Right renal pelvis (tissue), 4 donors: Measurements from ENCODE around the gene PCMT1. TPM values are rescaled to one million over a fixed set of nuclear protein-coding genes. Genes with fewer than 3 reads are reported as not detected.
"Not testable (repeated sequence)": the region's sequence is repeated elsewhere in the genome, so short reads cannot be mapped to it uniquely, and the experiment has no call there.

Source experiments
- DNase-seq, 4 donors: peaks; one replicate each; pipeline ENCODE4 v3.0.0-alpha.2; 2013; ENCODE audit warnings: low read depth in 4 of 4, low spot score in 3 of 4, missing footprints in 1 of 4
- polyA plus RNA-seq, 4 donors: library from polyadenylated mRNA; unstranded; fragments of 120-200 nt; gene quantifications; one replicate each; pipeline ENCODE4 v1.2.1, GENCODE V29; 2013; ENCODE audit not compliant: insufficient read length in 4 of 4

The PCMT1 gene
- polyA plus RNA-seq, 4 donors = 93.7 to 101 (median 98.2) TPM

DNA sequence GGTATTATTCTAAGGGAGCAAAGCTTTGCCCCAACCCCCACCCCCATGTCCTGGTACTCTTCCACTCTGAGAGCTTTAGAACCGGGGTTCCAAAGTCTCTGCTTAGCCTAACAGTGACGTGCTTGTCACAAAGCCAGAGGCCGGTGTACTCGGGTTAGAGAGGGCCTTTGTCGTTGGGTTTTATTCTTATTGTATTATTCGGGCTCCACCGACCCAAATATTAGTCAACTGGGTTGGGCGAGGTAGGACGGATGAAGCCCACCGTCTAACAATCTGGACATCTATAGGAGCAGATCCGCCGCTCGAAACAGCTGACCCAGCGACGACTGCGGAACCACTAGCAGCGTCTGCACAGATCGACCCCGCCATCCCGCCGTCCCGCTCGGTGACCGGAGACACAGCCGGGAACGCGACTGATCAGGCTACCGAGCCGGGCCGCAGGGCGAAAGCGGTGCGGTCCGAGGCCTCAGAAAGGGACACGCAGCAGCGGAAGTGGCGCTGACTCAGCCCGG, 403 bp upstream of the PCMT1 start:
- DNase-seq = not testable (repeated sequence)

DNA sequence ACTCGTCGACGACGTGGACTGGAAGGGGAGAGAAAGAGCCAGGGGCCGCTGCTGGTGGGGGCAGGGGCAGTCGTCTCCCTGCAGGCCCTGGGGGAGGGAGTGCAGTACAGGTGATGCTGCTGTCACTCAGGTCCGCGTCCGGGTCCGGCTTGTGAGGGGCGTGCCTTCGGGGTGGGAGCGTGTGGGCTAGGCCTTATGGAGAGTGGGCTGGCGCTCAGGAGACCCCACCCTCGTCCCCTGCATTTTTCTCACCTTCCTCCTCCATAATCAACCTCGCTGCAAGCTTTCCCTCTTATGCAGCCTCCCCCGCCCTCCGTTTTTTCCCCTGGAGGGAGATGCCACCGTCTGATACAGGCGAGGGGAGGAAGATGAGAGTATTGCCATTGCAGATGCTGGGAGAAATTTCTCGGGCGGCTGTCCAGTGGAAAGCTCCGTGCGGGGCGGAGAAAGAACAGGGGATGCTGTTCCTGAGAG, 632 bp downstream of the PCMT1 start:
- DNase-seq = peak in 3 of 4 donors; percentile 32 to 44 (median 39)

DNA sequence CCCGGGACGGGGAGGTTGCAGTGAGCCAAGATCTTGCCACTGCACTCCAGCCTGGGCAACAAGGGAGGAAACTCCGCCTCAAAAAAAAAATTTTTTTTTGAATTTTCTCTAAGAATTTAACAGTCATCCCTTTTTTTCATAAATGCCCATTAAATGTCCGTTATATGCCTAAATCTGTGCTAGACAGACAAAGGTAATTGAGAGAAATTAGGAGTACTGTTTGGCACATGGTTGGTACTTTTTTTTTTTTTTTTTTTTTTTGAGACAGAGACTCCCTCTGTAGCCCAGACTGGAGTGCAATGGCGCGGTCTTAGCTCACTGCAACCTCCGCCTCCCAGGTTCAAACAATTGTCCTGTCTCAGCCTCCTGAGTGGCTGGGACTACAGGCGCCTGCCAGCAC, 1.7 kb downstream of the PCMT1 start:
- DNase-seq = no peak

DNA sequence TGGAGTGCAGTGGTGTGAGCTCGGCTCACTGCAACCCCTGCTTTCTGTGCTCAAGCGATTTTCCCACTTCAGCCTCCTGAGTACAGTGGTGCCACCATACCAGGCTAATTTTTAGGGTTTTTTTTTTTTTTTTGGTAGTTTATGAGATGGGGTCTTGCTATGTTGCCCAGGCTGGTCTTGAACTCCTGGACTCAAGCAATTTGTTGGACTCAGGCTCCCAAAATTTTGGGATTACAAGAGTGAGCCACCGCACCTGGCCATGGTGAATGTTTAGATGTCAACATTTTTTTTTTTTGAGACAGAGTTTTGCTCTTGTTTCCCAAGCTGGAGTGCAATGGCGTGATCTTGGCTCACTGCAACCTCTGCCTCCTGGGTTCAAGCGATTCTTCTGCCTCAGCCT, 2.4 kb downstream of the PCMT1 start:
- DNase-seq = not testable (repeated sequence)

DNA sequence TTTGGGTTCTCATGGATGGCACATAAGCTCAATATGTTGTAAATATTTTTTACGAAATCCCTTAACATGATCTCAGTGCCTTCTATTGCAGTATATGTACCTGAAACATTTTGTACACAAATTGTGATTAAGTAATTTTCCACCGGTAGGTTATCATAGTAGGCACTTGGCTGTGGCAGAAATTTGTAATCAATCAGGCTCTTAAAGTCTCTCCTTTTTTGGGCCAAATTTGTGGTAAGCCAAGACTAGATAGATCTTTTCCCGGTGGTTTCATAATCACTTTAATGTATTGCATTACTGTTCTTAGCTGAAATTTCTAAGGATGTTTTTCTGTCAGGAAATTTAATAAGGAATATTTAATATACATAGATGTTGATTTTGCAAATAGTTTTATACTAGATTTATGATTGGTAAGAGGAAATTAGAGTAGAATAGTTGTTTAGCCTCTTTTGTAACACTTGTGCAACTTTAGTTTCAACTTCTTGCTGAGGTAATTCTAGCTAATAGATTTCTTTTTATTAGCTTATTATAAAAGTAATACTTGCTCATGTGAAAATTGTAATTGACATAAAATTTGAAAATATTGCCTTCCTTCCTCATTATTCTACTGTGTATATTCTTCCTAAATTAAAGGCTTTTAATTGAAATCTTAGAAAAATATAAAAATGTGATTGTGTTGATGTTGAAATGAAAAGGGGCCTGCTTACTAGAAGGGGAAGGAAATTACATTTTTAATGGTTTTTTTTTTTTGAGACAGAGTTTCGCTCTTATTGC, 3.2 kb downstream of the PCMT1 start:
- DNase-seq = no peak

DNA sequence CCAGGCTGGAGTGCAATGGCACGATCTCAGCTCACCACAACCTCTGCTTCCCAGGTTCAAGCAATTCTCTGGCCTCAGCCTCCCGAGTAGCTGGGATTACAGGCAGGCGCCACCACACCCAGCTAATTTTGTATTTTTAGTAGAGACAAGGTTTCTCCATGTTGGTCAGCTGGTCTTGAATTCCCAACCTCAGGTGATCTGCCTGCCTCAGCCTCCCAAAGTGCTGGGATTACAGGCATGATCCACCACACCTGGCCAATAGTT, 3.8 kb downstream of the PCMT1 start:
- DNase-seq = not testable (repeated sequence)

DNA sequence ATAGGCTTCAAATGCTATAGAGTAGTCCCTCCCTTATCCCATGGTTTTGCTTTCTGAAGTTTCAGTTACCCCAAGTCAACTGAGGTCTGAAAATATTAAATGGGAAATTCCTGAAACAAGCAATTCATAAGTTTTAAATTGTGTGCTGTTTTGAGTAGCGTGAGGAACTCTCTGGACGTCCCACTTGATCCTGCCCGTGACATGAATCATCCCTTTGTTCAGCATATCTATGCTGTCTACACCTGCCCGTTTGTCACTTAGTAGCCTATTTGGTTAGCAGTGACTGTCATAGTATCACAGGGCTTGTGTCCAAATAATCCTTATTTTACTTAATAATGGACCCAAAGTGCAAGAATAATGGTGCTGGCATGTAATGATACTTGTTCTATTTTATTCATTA, 5.0 kb downstream of the PCMT1 start:
- no peak for DNase-seq

DNA sequence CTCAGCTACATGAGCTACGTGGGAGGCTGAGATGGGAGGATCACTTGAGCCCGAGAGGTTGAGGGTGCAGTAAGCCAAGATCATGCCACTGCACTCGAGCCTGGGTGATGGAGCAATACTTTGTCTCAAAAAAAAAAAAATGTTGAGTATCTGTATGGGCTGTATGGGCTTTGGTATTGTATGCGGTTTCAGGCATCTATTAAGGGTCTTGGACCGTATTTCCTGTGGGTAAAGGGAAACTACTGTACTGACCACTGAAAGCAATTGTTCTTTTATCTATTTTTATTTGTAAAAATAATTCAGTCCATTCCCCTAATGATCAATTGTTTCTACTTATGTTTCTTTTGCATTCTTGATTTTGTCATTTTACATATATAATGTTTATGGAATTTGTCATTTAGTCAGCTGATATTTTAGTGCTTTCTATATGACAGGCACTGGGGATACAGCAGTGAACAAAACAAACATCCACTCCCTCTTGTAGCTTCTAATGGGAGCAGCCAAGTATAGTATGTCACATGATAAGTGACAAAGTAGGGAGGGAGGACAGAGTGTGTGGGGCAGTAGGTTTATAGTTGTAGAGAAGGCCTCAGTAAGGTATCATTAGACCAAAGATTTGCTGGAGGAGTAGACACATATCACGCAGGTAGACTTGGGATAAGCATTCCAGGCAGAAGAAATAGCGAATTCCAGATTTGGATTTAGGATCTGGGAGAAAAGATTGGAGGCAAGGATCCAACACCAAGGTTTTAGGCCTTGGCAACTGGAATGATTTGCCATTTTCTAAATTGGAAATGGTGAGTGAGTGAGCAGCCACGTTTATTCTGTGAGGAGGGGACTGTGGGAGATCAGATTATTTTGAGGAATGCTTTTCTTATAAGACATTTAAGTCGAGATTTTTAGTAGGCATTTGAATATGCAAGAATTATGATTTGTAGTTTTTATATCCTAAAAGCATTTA, 6.0 kb downstream of the PCMT1 start:
- no peak for DNase-seq

DNA sequence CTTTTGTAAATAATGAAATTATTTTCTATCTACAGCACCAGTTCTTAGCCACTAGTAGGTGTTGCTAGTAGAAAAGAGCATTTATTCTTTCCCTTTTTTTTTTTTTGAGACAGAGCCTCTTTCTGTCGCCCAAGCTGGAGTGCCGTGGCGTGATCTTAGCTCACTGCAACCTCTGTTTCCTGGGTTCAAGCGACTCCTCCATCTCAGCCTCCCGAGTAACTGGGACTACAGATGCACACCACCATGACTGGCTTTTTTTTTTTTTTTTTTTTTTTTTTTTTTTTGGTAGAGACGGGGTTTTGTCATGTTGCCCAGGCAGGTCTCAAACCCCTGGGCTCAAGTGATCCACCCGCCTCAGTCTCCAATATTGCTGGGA, 6.7 kb downstream of the PCMT1 start:
- DNase-seq = no peak

DNA sequence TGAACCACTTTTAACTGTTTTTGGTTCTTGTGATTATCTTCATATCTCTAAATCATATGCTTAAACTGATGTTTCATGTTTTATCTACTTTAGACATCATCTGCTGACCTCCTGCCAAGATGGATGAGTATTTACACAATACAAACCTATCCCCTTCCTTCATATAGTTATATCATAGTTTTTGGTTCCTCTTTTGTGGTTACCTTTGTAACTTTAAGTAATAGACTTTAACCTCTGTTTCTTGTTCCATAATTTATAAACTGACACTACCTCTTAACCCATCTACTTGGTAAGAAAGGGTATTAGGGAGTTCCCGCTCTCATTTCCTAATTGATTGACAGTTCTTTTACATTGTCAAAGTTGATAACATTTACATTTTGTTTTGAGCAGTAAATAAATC, 11.9 kb downstream of the PCMT1 start:
- no peak for DNase-seq

DNA sequence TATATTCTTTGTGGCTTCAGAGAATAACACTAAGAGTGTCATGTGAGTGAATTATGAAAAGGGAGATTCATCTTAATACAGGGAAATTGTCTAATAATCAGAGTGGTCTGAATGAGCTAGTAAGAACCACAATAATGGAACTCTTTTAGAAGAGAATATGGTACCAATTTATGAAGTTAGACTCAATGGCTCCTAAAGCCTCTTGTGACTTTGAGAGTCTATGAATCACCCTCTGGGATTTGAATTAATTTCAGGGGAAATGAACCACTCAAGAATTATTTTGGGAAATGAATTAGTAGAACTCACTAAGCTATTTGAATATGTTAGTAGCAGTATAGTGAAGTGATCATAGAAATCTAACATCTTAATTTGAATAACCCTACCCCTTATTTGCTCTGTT, 14.3 kb downstream of the PCMT1 start:
- DNase-seq = no peak

DNA sequence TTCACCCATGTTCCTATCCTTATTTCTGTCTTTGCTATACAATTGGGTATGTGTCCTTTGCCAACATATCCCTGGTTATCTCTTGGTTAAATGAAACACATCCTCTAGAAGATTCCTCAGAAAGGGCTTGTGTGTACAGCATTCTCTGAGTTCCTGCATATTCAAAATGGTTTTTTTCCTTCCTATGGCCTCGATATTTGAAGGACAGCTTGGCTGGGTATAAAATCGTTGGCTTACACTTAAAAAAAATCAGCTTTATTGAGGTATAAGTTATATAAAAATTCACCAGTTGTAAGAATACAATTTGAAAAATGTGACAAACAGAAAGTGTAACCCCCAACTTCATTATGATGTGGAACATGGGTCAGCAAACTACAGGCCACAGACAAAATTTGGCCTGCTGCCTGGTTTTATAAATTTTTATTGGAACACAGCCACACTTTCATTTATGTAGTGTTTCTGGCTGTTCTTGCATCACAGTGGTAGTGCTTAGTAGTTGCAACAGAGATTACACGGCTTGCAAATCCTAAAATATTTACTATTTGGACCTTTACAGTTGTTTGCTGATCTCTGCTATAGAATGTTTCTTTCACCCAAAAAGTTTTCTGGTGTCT, 16.7 kb downstream of the PCMT1 start:
- DNase-seq = no peak

DNA sequence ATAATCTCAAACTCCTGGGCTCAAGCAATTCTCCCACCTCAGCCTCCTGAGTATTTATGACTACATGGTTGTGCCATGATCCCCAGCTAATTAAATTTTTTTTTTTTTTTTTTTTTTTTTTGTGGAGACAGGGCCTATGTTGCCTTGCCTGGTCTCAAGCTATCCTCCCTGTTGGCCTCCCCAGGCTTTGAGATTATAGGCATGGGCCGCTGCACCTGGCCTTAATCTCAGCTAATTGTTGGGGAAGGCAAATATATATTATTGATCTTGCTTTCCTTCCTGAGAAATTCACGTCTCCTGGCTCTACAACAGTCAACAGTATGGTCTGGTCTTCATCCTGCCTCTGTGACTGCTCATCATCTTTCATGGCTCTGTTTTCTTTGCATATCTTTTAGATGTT, 20.1 kb downstream of the PCMT1 start:
- no peak for DNase-seq

DNA sequence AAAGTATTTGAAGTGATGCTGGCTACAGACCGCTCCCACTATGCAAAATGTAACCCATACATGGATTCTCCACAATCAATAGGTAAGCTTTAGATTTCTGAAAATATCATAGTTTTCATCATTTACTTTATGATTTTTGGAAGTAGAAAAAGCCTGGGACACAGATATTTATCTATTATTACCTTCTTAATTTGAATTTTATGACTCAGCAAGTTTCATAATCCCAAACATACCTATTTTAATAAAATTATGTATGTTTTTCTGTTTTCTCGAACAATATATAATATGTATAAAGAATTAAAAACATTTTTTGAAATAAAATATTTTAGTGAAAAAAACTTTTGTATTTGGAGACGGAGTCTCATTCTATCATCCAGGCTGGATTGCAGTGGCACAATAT, 21.6 kb downstream of the PCMT1 start:
- no peak for DNase-seq

DNA sequence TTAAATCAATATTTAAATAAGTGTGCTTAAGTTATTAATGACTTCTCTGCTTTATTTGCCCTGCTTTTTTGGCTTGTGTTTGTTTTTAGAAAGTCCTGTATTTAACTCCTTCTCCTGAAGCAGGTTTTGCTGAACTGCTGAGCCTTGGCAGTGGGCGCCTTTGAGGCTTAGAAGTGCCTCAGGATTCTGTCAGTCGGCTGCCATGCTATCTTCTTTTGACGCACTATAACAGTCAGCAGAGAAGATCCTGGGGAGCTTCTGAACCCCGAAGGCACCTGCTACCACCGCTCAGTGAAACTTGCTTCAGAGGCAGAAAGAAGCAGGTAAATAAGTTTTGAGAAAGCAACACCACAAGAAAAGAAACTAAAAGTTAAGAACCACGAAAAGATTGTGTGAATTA, 22.4 kb downstream of the PCMT1 start:
- no peak for DNase-seq

DNA sequence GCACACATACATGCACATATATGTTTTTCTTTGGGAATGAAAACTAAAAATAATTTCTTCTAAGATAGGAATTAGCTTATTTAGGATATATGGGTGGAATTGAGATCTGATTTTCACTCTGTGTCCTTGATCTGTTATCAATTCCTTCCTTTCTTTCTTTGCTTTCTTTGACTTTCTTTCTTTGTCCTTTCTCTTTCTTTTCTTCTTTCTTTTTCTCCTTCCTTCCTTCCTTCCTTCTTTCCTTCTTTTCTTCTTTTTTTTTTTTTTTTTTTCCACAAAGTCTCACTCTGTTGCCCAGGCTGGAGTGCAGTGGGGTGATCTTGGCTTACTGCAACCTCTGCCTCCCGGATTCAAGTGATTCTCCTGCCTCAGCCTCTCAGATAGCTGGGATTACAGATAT, 28.1 kb downstream of the PCMT1 start:
- DNase-seq = no peak

DNA sequence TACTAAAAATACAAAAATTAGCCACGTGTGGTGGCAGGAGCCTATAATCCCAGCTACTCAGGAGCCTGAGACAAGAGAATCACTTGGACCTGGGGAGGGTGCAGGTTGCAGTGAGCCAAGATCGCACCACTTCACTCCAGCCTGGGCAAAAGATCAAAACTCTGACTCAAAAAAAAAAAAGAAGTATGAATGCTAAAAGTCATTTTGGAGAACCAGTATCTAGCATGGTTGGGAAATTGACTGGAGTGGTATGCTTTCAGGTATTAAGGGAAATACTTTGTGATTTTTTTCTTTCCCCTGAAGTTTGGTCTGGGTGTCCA, 30.1 kb downstream of the PCMT1 start:
- DNase-seq = no peak

DNA sequence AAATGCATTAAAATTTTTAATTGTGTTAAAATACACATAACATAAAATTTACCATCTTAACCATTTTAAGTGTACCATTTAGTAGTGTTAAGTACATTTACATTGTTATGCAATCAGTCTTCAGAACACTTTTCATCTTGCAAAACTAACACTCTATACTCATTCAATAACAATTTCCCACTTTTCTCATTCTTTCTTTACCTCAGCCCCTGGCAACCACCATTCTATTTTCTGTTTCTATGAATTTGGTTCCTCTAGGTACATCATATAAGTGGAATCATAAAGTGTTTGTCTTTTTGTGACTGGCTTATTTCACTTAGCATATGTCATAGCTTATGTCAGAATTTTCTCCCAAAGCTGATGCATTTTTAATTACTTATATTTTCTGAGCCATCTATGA, 32.2 kb downstream of the PCMT1 start:
- DNase-seq = no peak

DNA sequence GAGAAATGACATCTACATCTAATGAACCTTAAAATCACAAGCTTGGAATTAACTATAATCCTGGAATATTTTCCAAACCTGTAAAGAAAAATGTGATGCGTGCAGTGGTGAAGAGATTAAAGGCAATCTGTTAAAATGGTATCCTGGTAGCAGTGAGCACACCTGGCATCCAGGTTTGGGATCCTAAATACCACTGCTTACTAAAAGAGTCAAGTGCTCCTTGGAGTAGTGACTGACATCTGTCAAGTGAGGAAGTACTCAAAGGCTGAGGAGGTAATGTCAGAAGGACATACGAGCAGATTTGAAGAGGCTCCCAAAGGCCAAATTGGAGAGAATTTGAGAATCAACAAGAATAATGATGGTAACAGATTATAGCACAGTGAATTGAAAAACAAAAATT, 32.8 kb downstream of the PCMT1 start:
- DNase-seq = no peak

DNA sequence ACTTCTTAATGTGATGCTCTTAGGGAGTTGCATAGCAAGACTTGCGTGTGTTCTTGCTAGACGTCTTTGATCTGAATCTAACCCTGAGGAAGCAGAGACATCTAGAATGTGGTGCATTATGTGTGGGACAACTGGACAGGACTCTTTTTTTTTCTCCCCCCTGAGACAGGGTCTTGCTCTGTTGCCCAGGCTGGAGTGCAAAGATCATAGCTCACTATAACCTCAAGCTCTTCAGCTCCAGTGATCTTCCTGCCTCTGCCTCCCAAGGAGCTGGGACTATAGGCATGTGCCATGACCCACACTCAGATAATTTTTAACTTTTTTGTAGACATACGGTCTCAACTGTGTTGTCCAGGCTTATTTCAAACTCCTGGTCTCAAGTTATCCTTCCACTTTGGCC, 34.0 kb downstream of the PCMT1 start:
- DNase-seq = no peak

DNA sequence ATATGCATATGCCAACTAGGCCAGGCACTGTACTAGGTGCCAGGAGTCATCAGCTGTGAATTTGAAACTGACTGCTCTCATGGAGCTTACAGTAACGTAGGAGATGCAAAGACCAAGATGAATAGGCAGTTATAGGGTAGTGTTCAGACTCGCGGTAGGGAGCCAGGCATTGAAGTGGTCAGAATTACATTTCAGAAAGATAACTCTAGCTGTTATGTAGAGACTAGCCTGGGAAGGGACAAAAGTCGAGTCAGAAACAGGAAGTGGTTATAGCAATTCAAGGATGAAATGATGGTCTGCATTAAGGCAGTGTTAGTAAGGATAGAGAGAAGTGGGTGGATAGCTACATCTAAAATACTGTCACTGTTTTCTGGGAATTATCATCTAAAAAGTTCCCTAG, 56.6 kb downstream of the PCMT1 start:
- no peak for DNase-seq

DNA sequence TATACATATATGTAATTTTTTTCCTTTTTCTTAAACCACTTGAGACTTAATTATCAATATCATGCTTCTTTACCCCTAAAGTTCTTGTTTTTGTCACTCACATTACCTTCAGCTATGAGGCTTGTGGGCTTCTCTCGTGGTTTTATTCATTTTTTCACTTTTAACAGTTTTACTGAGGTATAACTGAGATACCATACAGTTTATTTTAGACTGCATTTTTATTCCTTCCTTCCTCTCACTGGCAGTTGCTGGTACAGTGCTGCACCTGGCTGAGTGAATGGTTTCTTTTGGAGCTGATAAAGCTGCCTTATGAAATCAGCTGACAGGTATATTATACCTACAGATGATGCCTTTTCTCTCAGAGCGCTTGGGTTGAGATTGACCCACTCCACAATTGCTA, 60.3 kb downstream of the PCMT1 start:
- DNase-seq = no peak
